Sigmoid colon (tissue), 3 donors: ENCODE measurements around the gene PIM1.

Experiments
- CTCF ChIP-seq, 4 experiments: fragments of 450-650 bp in 3 of 4; fragments of 200-600 bp in 1 of 4; IDR thresholded peaks; one replicate each; pipeline ENCODE4 v1.5.1; 2016 to 2019; ENCODE audit warnings: antibody characterized with exemption in 4 of 4, mild to moderate bottlenecking in 3 of 4, moderate library complexity in 2 of 4
- POLR2A ChIP-seq, 2 donors: fragments of 450-650 bp; IDR thresholded peaks; one replicate each; pipeline ENCODE4 v1.6.1; 2016; ENCODE audit warnings: antibody characterized with exemption in 2 of 2, mild to moderate bottlenecking in 2 of 2, moderate library complexity in 2 of 2

DNA sequence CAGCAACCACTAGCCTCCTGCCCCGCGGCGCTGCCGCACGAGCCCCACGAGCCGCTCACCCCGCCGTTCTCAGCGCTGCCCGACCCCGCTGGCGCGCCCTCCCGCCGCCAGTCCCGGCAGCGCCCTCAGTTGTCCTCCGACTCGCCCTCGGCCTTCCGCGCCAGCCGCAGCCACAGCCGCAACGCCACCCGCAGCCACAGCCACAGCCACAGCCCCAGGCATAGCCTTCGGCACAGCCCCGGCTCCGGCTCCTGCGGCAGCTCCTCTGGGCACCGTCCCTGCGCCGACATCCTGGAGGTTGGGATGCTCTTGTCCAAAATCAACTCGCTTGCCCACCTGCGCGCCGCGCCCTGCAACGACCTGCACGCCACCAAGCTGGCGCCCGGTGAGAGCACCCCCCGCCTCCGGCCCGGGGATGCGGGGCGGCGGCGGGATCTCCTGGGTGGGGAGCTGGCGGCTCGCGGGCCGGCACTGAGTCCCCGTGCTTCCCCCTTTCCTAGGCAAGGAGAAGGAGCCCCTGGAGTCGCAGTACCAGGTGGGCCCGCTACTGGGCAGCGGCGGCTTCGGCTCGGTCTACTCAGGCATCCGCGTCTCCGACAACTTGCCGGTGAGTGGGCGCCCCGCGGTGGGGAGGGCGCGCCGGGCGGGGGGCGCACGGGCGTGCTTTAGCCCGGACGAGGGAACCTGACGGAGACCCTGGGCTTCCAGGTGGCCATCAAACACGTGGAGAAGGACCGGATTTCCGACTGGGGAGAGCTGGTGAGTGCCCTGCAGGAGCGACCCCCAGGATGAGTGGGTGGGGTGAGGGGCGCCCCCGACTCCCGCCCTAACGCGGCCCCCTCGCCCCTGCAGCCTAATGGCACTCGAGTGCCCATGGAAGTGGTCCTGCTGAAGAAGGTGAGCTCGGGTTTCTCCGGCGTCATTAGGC, 585 bp downstream of the PIM1 start:
- TF ChIP-seq CTCF (IDR thresholded peaks at IDR 0.05) (peak; percentile 8 to 41 (median 19)), POLR2A (IDR thresholded peaks at IDR 0.05) (no peak)
